Vagina (tissue), 2 donors: Measurements from ENCODE around the gene DLEC1.

ENCODE experiments used
- CTCF ChIP-seq, 3 experiments: fragments of 450-650 bp in 2 of 3; fragments of 200-600 bp in 1 of 3; sonication (generic) in 1 of 3; IDR thresholded peaks; one replicate each; pipeline ENCODE4 v1.5.1; 2017 to 2019; ENCODE audit warnings: antibody characterized with exemption in 3 of 3, mild to moderate bottlenecking in 2 of 3, moderate library complexity in 2 of 3
- POLR2AphosphoS5 ChIP-seq, 2 donors: sonication (generic); formaldehyde crosslinking; IDR thresholded peaks; one replicate each; pipeline ENCODE4 v1.9.0; 2017; ENCODE audit warnings: antibody characterized with exemption in 2 of 2, mild to moderate bottlenecking in 2 of 2, low read depth in 1 of 2; ENCODE audit not compliant: insufficient read depth in 1 of 2

GRCh38 chr3:38039899-38040261 lies 872 bp downstream of the DLEC1 start:
- TF ChIP-seq POLR2AphosphoS5 (IDR thresholded peaks at IDR 0.05; ENCODE audit: insufficient read depth in 1 of 2, low read depth in 1 of 2) (no peak), CTCF (IDR thresholded peaks at IDR 0.05) (no peak)
